MM.1S (cell line): ENCODE data around the gene ZGPAT.

Experiments
- EZH2 ChIP-seq: fragments of 300-600 bp; sonication (generic); optimal IDR thresholded peaks from 2 replicates; pipeline ENCODE3; 2017; ENCODE audit warnings: low read depth, mild to moderate bottlenecking, antibody characterized with exemption, low read length, mixed read lengths
- TF ChIP-seq, protein P1 (sequence below): fragments of 300-600 bp; sonication (generic); IDR thresholded peaks from 2 replicates; pipeline ENCODE4 v1.5.1; 2016; ENCODE audit warnings: antibody characterized with exemption, low read length, mixed read lengths

DNA sequence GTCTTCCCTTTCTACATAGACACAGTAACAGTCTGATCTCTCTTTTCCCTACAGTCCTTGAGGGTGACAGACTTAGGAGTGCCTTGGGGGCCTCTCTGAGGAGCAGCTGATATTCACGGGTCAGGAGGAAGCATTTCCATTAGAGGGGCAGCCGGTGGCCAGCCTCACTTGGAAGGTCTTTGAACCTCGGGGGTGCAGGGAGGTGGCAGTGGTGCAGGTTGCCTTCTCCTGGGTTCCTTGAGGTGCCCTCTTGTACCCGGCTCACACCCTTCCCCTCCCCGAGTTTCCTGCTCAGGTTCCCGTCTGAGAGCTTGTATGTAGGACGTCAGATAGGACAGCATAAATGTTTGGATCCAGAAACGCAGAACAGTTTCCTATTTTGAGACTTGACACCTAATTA is 47.2 kb upstream of the ZGPAT start:
- TF ChIP-seq, protein P1, sequence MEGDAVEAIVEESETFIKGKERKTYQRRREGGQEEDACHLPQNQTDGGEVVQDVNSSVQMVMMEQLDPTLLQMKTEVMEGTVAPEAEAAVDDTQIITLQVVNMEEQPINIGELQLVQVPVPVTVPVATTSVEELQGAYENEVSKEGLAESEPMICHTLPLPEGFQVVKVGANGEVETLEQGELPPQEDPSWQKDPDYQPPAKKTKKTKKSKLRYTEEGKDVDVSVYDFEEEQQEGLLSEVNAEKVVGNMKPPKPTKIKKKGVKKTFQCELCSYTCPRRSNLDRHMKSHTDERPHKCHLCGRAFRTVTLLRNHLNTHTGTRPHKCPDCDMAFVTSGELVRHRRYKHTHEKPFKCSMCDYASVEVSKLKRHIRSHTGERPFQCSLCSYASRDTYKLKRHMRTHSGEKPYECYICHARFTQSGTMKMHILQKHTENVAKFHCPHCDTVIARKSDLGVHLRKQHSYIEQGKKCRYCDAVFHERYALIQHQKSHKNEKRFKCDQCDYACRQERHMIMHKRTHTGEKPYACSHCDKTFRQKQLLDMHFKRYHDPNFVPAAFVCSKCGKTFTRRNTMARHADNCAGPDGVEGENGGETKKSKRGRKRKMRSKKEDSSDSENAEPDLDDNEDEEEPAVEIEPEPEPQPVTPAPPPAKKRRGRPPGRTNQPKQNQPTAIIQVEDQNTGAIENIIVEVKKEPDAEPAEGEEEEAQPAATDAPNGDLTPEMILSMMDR: no peak
- TF ChIP-seq EZH2: no peak
